ENCODE results near the gene CACNA2D4. TPM values are rescaled to one million over a fixed set of nuclear protein-coding genes. Genes with fewer than 3 reads are reported as not detected.
A peak's percentile ranks its signal among the peaks of the same experiment; 100 is the strongest.

Gene CACNA2D4
- total RNA-seq, 1 donor from 2014 or later, result 0.45 TPM

DNA sequence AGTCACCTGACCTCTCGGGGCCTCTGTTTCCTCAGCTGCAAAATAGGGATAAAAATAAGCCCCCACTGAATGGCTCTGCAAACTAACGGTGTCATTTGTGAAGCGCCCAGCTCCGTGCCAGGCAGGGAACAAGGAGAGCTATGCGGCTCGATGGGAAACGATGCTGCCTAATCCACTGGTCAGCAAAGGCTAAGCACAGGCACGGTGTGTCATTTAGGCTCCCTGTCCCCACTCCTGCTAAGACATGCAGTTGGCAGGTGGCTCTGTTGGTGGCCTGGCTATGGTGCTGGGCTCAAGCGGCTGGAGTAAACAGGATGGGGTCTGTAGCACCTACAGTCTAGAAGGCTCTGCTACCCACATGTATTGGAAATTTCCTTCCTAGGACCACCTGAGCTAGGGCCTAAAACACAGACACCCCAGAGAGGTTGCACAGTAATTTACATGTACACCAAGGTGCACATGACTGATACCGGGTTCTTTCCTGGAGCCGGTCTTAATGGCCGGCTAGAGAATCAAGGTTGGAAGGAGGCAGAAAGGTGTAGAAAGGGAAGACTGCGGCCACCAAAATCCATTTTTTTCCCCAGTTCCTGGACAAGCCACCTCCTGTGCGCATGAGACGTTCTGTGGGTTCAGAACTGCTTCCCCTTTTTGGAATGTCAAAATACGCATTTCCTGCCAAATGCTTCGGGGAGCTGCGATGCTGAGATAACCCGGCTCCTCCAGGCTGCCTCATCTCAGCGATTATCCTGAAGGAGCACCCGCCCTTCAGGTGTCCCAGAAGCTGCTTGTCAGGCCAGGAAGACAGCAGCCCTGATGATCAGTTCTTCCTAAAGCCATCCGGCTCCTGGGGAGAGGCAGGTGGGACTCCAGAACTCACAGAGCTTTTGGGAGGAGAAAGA lies 1.0 kb downstream of the CACNA2D4 start:
- peaks cover 14% of the 10 kb centered on the region for H3K4me1 Mint-ChIP-seq
- no peaks in the 10 kb centered on the region for H3K9me3 Mint-ChIP-seq
- H3K4me3 Mint-ChIP-seq, result peak overlapping the region; percentile 30
- no peaks in the 10 kb centered on the region for H3K36me3 Mint-ChIP-seq
- H3K27me3 Mint-ChIP-seq (ENCODE audit: low read depth), result no peaks in the 10 kb centered on the region
- TF ChIP-seq, protein P1, sequence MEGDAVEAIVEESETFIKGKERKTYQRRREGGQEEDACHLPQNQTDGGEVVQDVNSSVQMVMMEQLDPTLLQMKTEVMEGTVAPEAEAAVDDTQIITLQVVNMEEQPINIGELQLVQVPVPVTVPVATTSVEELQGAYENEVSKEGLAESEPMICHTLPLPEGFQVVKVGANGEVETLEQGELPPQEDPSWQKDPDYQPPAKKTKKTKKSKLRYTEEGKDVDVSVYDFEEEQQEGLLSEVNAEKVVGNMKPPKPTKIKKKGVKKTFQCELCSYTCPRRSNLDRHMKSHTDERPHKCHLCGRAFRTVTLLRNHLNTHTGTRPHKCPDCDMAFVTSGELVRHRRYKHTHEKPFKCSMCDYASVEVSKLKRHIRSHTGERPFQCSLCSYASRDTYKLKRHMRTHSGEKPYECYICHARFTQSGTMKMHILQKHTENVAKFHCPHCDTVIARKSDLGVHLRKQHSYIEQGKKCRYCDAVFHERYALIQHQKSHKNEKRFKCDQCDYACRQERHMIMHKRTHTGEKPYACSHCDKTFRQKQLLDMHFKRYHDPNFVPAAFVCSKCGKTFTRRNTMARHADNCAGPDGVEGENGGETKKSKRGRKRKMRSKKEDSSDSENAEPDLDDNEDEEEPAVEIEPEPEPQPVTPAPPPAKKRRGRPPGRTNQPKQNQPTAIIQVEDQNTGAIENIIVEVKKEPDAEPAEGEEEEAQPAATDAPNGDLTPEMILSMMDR (IDR thresholded peaks at IDR 0.05; ENCODE audit: unreplicated experiment), result no peak
- no peak for DNase-seq (ENCODE audit: low spot score in 2 of 2, unreplicated experiment in 2 of 2)
- no peak overlapping the region for H3K27ac Mint-ChIP-seq

DNA sequence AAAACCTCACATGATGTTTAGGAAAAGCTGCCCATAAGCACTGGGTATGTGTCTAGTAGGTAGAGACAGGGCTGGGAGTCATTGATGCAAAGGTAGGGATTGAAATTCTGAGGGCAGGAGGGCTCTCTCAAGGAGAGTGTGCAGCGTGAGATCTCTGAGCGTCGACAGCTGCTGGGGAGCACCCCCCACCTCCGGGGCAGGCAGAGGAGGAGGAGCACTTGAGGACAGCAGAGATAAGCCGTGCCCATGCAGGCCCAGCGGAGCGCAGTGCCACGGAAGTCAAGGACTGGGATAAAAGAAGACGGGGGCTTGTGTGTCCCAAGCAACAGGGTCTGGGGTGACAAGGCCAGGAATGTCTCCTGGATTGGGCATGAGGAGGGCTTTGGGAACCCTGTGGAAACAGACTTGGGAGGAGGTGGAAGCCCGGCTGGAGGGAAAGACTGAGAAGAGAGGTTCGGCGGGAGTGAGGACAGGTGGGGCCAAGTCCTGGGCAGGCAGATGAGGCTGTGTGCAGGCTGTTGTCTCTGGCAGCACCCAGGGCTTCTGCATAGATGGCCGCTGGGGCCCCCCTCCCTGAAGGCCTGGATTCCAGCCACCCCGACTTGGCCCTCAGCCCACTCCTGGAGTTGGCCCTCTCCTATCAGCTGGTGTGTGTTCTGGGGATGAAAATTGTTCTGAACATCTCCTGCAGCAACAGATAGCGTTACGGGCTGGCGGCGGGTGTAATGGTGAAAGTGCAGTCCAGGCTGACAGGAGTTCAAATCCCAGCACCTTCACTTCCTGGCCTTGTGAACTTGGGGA lies 1.9 kb downstream of the CACNA2D4 start:
- H3K36me3 Mint-ChIP-seq, result no peaks in the 10 kb centered on the region
- DNase-seq (ENCODE audit: low spot score in 2 of 2, unreplicated experiment in 2 of 2), result no peak
- no peak overlapping the region for H3K4me3 Mint-ChIP-seq
- no peak overlapping the region for H3K27ac Mint-ChIP-seq
- TF ChIP-seq, protein P1 (IDR thresholded peaks at IDR 0.05; ENCODE audit: unreplicated experiment), result no peak
- H3K27me3 Mint-ChIP-seq (ENCODE audit: low read depth), result no peaks in the 10 kb centered on the region
- H3K9me3 Mint-ChIP-seq, result no peaks in the 10 kb centered on the region
- peaks cover 14% of the 10 kb centered on the region for H3K4me1 Mint-ChIP-seq

DNA sequence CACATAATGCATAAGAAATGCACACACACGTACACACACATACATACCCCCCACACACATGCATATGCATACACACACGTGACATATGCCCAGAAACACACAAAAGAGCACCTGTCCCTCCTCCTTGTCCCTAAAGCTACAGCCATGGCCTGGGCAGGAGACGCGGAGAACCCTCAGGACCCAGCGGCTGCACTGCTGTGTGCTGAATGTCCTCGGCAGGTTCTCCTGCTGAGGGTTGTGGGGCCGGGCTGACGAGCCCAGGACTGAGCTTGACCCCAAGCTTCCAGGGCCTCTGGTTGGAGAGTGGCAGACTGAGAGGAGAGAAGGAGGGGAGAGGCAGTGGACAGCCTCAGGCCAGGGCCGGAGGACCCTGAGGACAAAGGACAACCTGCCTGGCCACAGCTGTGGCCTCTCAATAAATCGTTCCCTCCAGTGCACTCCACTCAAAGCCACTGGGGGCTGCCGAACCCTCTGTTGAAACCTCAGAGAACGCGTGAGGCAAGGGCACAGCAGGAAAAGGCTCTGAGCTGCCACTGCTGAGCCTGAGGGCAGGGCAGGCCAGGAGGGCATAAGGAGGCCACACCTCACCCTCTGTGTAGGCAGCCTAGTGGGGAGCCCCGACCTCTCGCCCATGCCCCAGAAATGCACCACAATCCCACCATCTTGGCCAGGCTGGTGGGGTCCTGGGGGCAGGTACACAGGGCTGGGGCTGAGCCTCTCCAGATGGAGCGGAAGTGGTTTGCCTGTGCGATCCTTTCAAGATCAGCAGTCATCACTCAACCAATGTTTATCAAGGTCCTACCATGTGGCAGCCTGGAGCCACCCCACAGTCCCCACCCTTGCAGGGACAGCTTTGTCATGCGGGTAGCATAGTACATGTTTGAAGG lies 3.1 kb downstream of the CACNA2D4 start:
- Mint-ChIP-seq H3K27me3 (ENCODE audit: low read depth) (no peaks in the 10 kb centered on the region), H3K4me3 (no peak overlapping the region), H3K36me3 (no peaks in the 10 kb centered on the region), H3K27ac (no peak overlapping the region), H3K4me1 (peaks cover 14% of the 10 kb centered on the region), H3K9me3 (peaks cover under 1% of the 10 kb centered on the region)
- peak in 1 of 2 experiments; percentile 33 for DNase-seq (ENCODE audit: low spot score in 2 of 2, unreplicated experiment in 2 of 2)
- TF ChIP-seq, protein P1 (IDR thresholded peaks at IDR 0.05; ENCODE audit: unreplicated experiment), result no peak

DNA sequence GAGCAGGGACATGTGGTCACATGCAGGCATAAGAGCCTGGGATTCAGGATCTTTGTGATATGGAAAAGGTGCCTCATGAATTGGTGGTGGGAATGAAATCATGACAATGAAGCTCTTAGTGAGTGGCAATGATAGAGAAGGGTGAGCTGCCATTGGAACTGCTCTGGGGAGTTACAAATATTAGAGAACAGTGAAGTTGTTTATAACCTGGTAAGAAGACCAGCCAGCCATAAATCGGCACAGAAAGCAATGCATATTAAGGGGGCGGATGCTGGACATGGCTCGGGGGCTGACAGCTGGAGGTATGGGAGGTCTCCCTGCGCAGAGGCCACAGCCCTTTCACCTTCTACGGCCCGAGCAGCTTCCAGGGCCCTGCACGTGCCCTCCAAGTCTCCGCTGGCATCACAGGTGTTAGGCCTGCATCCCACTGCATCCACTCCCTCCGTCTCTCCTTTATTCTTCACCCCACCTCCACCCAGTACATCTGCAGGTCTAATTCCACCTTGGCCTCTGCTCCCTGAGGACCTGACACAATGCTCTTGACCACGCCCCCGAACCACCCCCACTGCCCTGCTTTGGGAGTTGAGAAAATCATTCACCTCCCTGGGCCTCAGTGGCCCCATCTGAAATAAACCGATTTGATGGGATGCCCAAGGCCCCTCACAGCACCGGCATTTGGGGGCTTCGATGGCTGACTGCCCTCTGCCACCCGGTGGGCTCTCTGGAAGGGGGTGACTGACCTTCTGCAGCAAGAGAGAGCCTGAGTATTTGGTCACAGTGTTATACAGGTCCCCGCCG lies 4.1 kb downstream of the CACNA2D4 start:
- TF ChIP-seq, protein P1 (IDR thresholded peaks at IDR 0.05; ENCODE audit: unreplicated experiment), result no peak
- Mint-ChIP-seq H3K4me3 (no peak overlapping the region), H3K9me3 (peaks cover 5% of the 10 kb centered on the region), H3K27me3 (ENCODE audit: low read depth) (no peaks in the 10 kb centered on the region), H3K4me1 (peaks cover 13% of the 10 kb centered on the region), H3K27ac (no peak overlapping the region), H3K36me3 (no peaks in the 10 kb centered on the region)
- DNase-seq (ENCODE audit: low spot score in 2 of 2, unreplicated experiment in 2 of 2), result peak in 1 of 2 experiments; percentile 24
